HG03045 (cell line): Measurements from ENCODE around the gene WNT5A.
A peak's percentile ranks its signal among the peaks of the same experiment; 100 is the strongest.
"Not testable (repeated sequence)": the region's sequence is repeated elsewhere in the genome, so short reads cannot be mapped to it uniquely, and the experiment has no call there.

ENCODE experiments used
- ATAC-seq: cut with Tn5 transposase; IDR thresholded peaks from one replicate; pipeline ENCODE4 v1.9.1; 2021; ENCODE audit warnings: mild to moderate bottlenecking, moderate library complexity; ENCODE audit not compliant: unreplicated experiment

The WNT5A gene

GRCh38 chr3:55507808-55508207 lies 20.7 kb upstream of the WNT5A start:
- no peak for ATAC-seq

DNA sequence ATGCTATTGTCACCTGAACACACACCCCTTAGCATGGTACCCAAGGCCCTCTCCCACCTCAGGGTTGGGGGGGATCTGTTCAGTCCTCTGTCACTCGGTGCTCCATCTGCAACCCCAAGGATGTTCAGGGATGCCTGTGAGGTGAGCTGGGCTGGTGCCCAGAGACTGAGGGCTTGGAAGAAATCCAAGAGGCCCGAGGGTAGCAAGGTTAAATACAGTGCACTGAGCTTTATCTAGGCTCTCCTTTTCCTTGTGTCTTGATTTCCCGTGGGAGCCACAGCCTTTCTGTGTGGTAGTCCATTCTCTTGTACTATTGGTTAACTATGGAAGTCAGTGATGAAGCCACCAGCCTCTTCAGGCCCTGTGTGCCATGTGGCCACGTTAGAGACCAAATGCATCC lies 18.7 kb upstream of the WNT5A start:
- ATAC-seq, result no peak

DNA sequence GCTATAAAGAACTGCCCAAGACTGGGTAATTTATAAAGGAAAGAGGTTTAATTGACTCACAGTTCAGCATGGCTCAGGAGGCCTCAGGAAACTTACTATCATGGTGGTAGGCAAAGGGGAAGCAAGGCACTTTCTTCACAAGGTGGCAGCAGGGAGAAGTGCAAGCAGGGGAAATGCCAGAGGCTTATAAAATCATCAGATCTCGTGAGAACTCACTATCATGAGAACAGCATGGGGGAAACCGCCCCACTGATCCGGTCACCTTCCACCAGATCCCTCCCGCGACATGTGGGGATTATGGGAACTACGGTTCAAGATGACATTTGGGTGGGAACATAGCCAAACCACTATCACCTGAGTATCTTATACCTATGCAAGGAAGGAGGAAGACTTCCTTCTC lies 18.0 kb upstream of the WNT5A start:
- ATAC-seq, result not testable (repeated sequence)

DNA sequence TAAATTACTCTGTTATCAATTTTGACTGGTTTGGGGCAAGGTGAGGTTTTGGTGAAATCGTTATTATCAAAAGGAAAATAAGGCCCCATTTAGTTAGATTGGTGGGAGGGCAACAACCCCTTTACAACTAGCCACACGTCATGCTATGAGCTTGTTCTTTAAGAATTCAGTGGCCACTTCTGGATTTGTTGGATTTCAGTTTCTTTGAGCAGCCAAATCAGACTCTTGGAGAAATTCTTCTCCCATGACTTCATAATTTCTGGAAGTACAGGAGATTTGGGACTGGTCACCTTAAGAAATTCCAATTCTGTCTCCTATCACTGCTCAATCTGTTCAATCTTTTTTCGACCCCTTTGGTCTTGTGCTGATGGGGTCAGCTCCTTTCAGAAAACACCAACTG lies 14.8 kb upstream of the WNT5A start:
- no peak for ATAC-seq

- ATAC-seq, result no peak
Measured at GRCh38 chr3:55500555-55501330, 13.6 kb upstream of the WNT5A start.

- no peak for ATAC-seq
Measured at GRCh38 chr3:55498520-55498919, 11.4 kb upstream of the WNT5A start.

- no peak for ATAC-seq
Measured at GRCh38 chr3:55497250-55497649, 10.1 kb upstream of the WNT5A start.

- ATAC-seq, result no peak
Measured at GRCh38 chr3:55494976-55495375, 7.9 kb upstream of the WNT5A start.

- ATAC-seq, result no peak
Measured at GRCh38 chr3:55492976-55493375, 5.9 kb upstream of the WNT5A start.

DNA sequence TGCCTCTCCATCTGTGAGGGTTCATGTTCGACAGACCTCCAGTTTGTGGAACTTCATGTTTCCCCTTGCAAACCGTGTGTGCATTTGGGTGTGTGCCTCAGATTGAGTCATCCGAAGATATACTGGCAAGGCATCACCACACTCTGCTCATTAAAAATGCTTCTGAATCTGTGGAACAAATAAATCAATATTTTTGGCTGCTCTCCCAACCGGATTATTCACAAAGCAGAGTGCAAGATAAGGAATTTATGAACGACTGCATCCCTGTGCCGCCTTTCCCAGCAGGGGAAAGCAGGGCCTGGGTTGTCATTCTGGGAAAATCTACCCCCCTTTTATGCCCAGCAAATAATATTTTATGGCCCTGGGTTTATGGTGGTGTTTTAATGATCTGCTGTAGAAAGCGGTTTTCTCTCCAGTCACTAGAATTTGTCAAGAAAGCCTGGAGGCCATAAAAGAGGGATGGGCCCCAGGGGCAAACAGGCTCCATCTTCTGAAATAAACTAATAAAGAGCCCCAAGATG lies 4.2 kb upstream of the WNT5A start:
- ATAC-seq, result no peak

DNA sequence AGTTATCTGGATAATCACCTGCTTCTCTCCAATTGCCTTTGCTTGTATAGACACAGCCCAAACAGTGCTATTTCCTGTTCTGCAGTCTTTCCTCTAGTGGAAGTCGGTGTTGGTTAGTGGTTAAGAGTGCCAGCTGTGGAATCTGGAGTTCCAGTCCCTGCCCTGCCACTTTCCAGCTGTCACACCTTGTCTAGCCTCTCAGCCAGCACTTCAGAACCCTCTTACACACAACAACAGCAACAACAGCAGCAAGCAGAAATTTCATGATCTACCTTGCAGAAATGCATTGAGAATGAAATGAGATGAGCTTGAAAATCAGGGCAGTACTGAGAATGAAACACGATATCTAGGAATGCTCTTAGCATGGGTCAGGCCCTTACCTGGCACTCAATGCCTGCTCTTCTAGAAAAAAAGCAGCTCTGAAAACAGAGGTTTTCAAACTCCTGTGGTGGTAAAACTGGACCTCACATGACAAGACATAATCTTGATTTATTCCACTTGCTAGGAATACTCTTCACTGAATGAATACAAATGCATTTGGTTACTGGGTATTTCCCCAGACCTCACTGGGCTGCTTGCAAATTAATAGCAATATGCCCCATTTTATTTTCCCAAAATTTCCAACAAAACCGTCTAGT lies 3.3 kb upstream of the WNT5A start:
- no peak for ATAC-seq

GRCh38 chr3:55489798-55490132 lies 2.7 kb upstream of the WNT5A start:
- no peak for ATAC-seq

DNA sequence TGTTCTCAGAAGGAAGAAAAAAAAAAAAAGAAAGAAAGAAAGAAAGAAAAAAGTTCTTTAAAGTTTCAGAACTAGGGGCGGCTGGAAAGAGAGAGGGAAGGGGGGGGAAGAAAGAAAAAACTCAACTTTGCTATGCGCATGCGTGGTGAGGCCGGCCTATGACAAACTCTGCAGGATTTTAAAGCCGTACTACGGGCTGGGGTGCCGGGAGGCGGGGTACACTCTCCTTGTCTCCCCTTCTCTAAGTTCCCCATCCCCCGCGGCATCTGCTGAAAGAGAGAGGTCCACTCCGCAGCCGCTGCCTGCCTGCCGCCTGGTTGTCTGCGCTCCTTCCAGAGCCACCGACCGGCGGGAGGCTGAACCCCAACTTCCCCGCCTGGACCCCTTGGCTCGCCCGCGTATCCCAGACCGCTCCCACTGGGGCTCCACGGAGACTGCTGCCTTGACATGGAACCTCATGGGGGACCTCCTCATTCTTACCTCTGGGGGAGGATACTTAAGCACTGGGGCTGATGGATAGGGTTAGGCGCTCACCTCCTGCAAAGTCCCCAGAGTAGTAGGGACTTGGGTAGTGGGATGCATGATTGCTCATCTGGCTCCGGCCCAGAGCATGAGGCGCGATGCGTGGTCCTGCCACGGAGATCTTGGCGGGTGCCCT lies 1.4 kb upstream of the WNT5A start:
- no peak for ATAC-seq

DNA sequence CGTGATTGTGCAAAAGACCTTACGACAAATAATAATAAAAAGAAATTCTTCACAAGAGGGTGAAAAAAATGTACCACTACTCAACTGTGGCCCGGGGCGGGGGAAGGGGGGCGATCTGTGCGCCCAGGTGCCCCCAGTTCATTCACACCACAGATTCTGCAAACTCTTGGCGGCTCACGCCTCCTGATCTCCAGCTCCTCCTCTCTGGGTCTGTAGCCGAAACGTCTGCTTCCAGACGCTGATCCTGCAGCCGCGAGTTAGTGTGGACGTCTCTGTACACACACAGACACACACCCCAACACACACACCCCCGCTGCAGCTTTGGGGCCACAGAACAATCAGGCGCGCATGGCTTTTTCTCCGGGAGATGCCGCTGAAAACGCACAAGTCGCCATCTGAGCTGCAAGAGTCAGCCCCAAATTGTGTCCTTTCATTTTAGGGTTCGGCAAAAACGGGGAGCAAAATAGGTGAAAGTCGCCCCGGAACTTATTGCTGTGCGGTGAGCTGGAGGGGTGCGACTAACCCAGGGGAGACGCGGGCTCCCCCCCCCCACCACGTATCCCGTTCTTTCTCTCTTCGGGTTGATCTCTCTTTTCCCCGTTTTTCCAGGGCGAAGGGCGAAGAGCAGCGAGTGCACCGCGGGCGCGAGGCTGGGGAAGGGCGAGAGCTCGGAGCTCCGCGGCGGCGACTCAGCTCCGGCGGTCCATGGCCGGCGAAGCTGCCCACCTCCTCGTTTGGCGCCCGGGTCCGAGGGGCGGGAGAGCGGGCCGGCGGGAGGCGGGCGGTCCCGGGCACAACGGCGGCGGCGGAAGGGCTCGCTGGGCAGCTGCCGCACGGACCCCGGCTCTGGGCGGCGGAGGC lies 505 bp upstream of the WNT5A start:
- ATAC-seq, result no peak

DNA sequence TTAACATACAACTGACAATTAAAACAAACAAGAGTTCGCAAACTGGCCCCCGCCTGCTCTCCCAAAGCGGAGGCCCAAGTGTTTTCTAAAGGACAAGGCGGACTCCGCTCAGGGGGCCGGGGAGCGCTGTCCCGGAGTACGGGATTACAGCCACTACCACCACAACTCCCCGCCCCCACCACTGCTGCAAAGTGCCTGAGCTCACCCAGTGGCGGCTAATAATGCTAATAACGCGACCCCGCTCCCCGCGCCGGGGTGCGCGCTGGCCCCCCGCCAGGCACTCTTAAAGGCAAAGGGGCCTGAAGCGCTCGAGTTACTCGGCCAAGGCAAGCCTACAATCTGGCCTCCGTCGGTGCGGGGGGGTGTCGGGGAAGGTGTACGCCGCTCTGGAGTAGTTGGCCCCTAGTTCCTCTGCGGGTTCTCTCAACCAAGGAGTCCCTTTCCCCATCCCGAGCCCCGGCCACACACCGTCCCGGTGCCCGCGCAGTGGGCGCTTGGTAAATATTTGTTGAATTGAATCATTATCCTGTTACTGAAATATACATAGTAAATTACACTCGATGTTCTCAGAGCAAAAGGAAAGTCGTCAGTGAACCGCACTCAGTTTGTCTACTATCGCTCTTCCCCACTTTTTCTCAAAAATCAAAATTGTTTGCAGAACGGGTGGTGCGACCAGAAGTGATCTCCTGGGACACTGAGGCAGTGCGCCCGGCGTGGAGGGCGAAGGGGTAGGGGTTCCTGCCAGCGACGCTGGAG lies 827 bp downstream of the WNT5A start:
- ATAC-seq, result no peak

- peak; percentile 77 for ATAC-seq
Measured at GRCh38 chr3:55484801-55485791, 2.0 kb downstream of the WNT5A start.

GRCh38 chr3:55484191-55484689 lies 2.9 kb downstream of the WNT5A start:
- no peak for ATAC-seq

GRCh38 chr3:55483196-55484095 lies 3.7 kb downstream of the WNT5A start:
- no peak for ATAC-seq
